Mesenchymal stem cell (in vitro differentiated cells and primary cell): Measurements from ENCODE around the gene HEATR5A.

Experiments used
- DNase-seq: peaks from one replicate; pipeline ENCODE4 v3.0.0-alpha.2; 2013
- H2AFZ ChIP-seq: one replicate; pipeline ENCODE4 v1.6.1; 2013; ENCODE audit warnings: low read depth, mild to moderate bottlenecking, control low read depth, inconsistent platforms, low read length, moderate library complexity
- H2AK5ac ChIP-seq: 2 replicates; pipeline ENCODE4 v1.6.1; 2013; ENCODE audit warnings: low read length, moderate library complexity, mild to moderate bottlenecking, inconsistent platforms; ENCODE audit not compliant: severe bottlenecking
- H2BK120ac ChIP-seq: one replicate; pipeline ENCODE4 v1.6.1; 2013; ENCODE audit warnings: low read depth, mild to moderate bottlenecking, inconsistent platforms, low read length, moderate library complexity
- H2BK12ac ChIP-seq, 2 experiments: one replicate each; pipeline ENCODE4 v1.6.1; 2013; ENCODE audit warnings: inconsistent platforms in 2 of 2, low read length in 2 of 2, mild to moderate bottlenecking in 2 of 2, moderate library complexity in 2 of 2, control low read depth in 1 of 2
- H2BK15ac ChIP-seq: one replicate; pipeline ENCODE4 v1.6.1; 2013; ENCODE audit warnings: mild to moderate bottlenecking, low read depth, inconsistent platforms; ENCODE audit not compliant: poor library complexity, severe bottlenecking
- H2BK5ac ChIP-seq: 2 replicates; pipeline ENCODE4 v1.6.1; 2013; ENCODE audit warnings: low read depth, mild to moderate bottlenecking, low read length, control low read depth, inconsistent platforms; ENCODE audit not compliant: poor library complexity, severe bottlenecking
- H3K14ac ChIP-seq, 2 experiments: one replicate each; pipeline ENCODE4 v1.6.1; 2013; ENCODE audit warnings: inconsistent platforms in 2 of 2, low read length in 2 of 2, control low read depth in 1 of 2, mild to moderate bottlenecking in 1 of 2, moderate library complexity in 1 of 2
- H3K18ac ChIP-seq, 2 experiments: one replicate each; pipeline ENCODE4 v1.6.1; 2013; ENCODE audit warnings: inconsistent platforms in 2 of 2, low read length in 2 of 2, control low read depth in 1 of 2, low read depth in 1 of 2, mild to moderate bottlenecking in 1 of 2
- H3K23ac ChIP-seq, 2 experiments: one replicate each; pipeline ENCODE4 v1.6.1; 2013; ENCODE audit warnings: inconsistent platforms in 2 of 2, low read length in 2 of 2, mild to moderate bottlenecking in 2 of 2, moderate library complexity in 2 of 2, control low read depth in 1 of 2
- H3K27ac ChIP-seq: 2 replicates; pipeline ENCODE4 v1.5.1; 2013; ENCODE audit warnings: mild to moderate bottlenecking, moderate library complexity, low read length, control low read depth, inconsistent platforms; ENCODE audit not compliant: poor library complexity, severe bottlenecking
- H3K27me3 ChIP-seq, 2 experiments: 2 replicates each; pipeline versions ENCODE4 v1.6.1 to v1.7.0; 2013; ENCODE audit warnings: low read length in 2 of 2, mild to moderate bottlenecking in 2 of 2, moderate library complexity in 2 of 2, control low read depth in 1 of 2, inconsistent platforms in 1 of 2; ENCODE audit not compliant: control insufficient read depth in 1 of 2, insufficient read depth in 1 of 2
- H3K36me3 ChIP-seq, 2 experiments: 2 replicates each; pipeline versions ENCODE4 v1.6.1 to v1.7.0; 2013; ENCODE audit warnings: low read length in 2 of 2, control low read depth in 1 of 2, inconsistent platforms in 1 of 2, low read depth in 1 of 2, mild to moderate bottlenecking in 1 of 2; ENCODE audit not compliant: insufficient read depth in 2 of 2, control insufficient read depth in 1 of 2
- H3K4ac ChIP-seq, 2 experiments: one replicate each; pipeline ENCODE4 v1.6.1; 2013; ENCODE audit warnings: inconsistent platforms in 2 of 2, low read length in 2 of 2, mild to moderate bottlenecking in 2 of 2, moderate library complexity in 2 of 2, control low read depth in 1 of 2, low read depth in 1 of 2
- H3K4me1 ChIP-seq: 2 replicates; pipeline ENCODE4 v1.6.1; 2013; ENCODE audit warnings: low read depth, low read length, control low read depth; ENCODE audit not compliant: control insufficient read depth, insufficient read depth
- H3K4me2 ChIP-seq: 2 replicates; pipeline ENCODE4 v1.6.1; 2013; ENCODE audit warnings: low read length, mild to moderate bottlenecking, inconsistent platforms; ENCODE audit not compliant: poor library complexity, severe bottlenecking
- H3K4me3 ChIP-seq, 2 experiments: 2 replicates each; pipeline versions ENCODE4 v1.5.1 to v1.7.0; 2013; ENCODE audit warnings: low read length in 2 of 2, mild to moderate bottlenecking in 2 of 2, control low read depth in 1 of 2, low read depth in 1 of 2; ENCODE audit not compliant: insufficient read depth in 1 of 2
- H3K79me1 ChIP-seq: replicated peaks from 2 replicates; pipeline ENCODE4 v1.6.1; 2013; ENCODE audit warnings: mild to moderate bottlenecking, control low read depth, low read length, inconsistent platforms; ENCODE audit not compliant: poor library complexity, severe bottlenecking
- H3K9ac ChIP-seq: 2 replicates; pipeline ENCODE4 v1.7.0; 2013; ENCODE audit warnings: mild to moderate bottlenecking, low read length, moderate library complexity
- H3K9me3 ChIP-seq: 2 replicates; pipeline ENCODE4 v1.7.0; 2013; ENCODE audit warnings: mild to moderate bottlenecking, low read length; ENCODE audit not compliant: control insufficient read depth
- H4K8ac ChIP-seq: one replicate; pipeline ENCODE4 v1.6.1; 2013; ENCODE audit warnings: inconsistent platforms, mild to moderate bottlenecking, low read length, moderate library complexity
- H4K91ac ChIP-seq: one replicate; pipeline ENCODE4 v1.6.1; 2013; ENCODE audit warnings: mild to moderate bottlenecking, low read length, inconsistent platforms
- WGBS: methylation state at CpG from one replicate; pipeline ENCODE4 v1.1.7; 2013; ENCODE audit warnings: mixed read lengths; 5-methylcytosine and 5-hydroxymethylcytosine counted together

The HEATR5A gene

DNA sequence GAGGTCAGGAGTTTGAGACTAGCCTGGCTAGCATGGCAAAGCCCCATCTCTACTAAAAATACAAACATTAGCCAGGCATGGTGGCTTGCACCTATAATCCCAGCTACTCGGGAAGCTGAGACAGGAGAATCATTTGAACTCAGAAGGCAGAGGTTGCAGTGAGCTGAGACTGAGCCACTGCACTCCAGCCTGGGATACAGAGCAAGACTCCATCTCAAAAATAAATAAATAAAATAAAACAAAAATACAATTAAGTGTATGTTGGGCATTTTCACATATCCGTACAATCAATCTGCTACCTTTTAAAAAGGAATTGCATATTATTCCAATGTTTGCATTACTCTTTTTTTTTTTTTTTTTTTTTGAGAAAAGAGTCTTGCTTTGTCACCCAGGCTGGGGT lies 165.1 kb downstream of the HEATR5A start:
- no peak overlapping the region for H3K14ac ChIP-seq
- DNase-seq: no peak
- no peak overlapping the region for H3K18ac ChIP-seq
- H2BK15ac ChIP-seq: no peak overlapping the region
- no peak overlapping the region for H3K4ac ChIP-seq
- no peak overlapping the region for H4K8ac ChIP-seq
- H2BK12ac ChIP-seq: no peak overlapping the region
- no peak overlapping the region for H3K9ac ChIP-seq
- H3K4me2 ChIP-seq: no peak overlapping the region
- H3K4me1 ChIP-seq: no peaks in the 10 kb centered on the region
- no peaks in the 10 kb centered on the region for H3K36me3 ChIP-seq
- H2AK5ac ChIP-seq: no peak overlapping the region
- H3K4me3 ChIP-seq: no peak overlapping the region
- no peak overlapping the region for H3K27ac ChIP-seq
- no peaks in the 10 kb centered on the region for H3K79me1 ChIP-seq
- no peaks in the 10 kb centered on the region for H3K9me3 ChIP-seq
- no peaks in the 10 kb centered on the region for H3K27me3 ChIP-seq
- no peak overlapping the region for H2BK120ac ChIP-seq
- H2AFZ ChIP-seq: no peak overlapping the region
- 89% methylated on average over 1 of the region's 2 CpGs for WGBS
- H4K91ac ChIP-seq: no peak overlapping the region
- no peak overlapping the region for H2BK5ac ChIP-seq
- no peak overlapping the region for H3K23ac ChIP-seq

DNA sequence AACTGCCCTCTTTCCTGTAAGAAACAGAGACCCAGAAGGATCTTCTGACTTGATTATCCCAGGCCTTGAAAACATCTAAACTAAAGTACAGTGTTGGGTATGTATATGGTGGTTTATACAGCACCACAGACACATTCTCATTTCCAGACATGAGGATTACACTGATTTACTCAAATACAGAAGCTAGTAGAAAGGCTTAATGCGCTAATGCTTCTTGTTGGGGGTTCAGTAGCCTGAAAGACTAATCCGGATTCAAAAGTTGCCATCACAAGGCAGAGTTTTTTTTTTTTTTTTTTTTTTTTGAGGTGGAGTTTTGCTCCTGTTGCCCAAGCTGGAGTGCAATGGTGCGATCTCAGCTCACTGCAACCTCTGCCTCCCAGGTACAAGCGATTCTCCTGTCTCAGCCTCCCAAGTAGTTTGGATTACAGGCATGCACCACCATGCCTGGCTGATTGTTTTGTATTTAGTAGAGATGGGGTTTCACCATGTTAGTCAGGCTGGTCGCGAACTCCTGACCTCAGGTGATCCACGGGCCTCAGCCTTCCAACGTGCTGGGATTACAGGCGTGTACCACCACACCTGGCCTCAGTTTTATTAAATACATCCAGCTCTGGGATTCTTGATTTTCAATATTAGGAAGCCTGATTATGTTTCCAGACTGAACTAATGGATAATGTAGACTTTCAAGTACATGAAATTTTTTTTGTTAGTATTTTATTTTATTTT lies 166.4 kb downstream of the HEATR5A start:
- Histone ChIP-seq H4K91ac (no peak overlapping the region), H2BK5ac (no peak overlapping the region), H3K79me1 (no peaks in the 10 kb centered on the region), H3K27me3 (no peaks in the 10 kb centered on the region), H3K9me3 (no peaks in the 10 kb centered on the region), H2AFZ (no peak overlapping the region), H2BK15ac (no peak overlapping the region), H3K27ac (no peak overlapping the region), H4K8ac (no peak overlapping the region), H3K23ac (no peak overlapping the region), H3K9ac (no peak overlapping the region), H3K36me3 (no peaks in the 10 kb centered on the region), H3K18ac (no peak overlapping the region), H2BK12ac (no peak overlapping the region), H2AK5ac (no peak overlapping the region), H3K4me1 (no peaks in the 10 kb centered on the region), H3K14ac (no peak overlapping the region), H3K4me2 (no peak overlapping the region), H2BK120ac (no peak overlapping the region), H3K4ac (no peak overlapping the region), H3K4me3 (no peak overlapping the region)
- no peak for DNase-seq
- 99% methylated on average over 8 of the region's 9 CpGs for WGBS

DNA sequence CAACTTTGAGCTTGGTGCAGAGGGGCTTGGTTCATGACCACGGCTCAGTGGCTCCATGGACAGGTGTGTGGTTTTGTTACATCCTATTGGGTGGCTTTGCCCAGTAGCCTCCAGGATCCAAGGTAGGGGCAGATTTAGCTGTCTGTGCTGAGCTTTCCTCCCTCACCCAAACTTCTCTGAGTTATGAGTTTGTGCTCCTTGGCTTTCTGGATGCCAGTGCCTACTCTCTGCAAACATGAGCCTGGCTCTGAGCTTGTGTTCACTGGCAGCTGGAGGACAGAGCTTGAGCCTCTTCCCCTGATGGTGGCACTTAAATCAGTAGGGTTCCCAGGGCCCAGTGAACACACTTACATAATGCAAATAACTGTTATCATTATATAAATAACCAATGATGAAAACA lies 167.5 kb downstream of the HEATR5A start:
- H2BK12ac ChIP-seq: no peak overlapping the region
- no peak overlapping the region for H3K18ac ChIP-seq
- no peak overlapping the region for H3K23ac ChIP-seq
- no peaks in the 10 kb centered on the region for H3K9me3 ChIP-seq
- H4K8ac ChIP-seq: no peak overlapping the region
- no peak overlapping the region for H3K4me3 ChIP-seq
- H2BK120ac ChIP-seq: no peak overlapping the region
- no peaks in the 10 kb centered on the region for H3K36me3 ChIP-seq
- no peak overlapping the region for H4K91ac ChIP-seq
- no peaks in the 10 kb centered on the region for H3K4me1 ChIP-seq
- H2AFZ ChIP-seq: no peak overlapping the region
- no peaks in the 10 kb centered on the region for H3K79me1 ChIP-seq
- no peak for DNase-seq
- H3K4ac ChIP-seq: no peak overlapping the region
- WGBS: 100% methylated on average over 1 of the region's 1 CpG
- no peak overlapping the region for H3K27ac ChIP-seq
- no peaks in the 10 kb centered on the region for H3K27me3 ChIP-seq
- H2BK5ac ChIP-seq: no peak overlapping the region
- H3K4me2 ChIP-seq: no peak overlapping the region
- no peak overlapping the region for H2AK5ac ChIP-seq
- H2BK15ac ChIP-seq: no peak overlapping the region
- H3K14ac ChIP-seq: no peak overlapping the region
- H3K9ac ChIP-seq: no peak overlapping the region

DNA sequence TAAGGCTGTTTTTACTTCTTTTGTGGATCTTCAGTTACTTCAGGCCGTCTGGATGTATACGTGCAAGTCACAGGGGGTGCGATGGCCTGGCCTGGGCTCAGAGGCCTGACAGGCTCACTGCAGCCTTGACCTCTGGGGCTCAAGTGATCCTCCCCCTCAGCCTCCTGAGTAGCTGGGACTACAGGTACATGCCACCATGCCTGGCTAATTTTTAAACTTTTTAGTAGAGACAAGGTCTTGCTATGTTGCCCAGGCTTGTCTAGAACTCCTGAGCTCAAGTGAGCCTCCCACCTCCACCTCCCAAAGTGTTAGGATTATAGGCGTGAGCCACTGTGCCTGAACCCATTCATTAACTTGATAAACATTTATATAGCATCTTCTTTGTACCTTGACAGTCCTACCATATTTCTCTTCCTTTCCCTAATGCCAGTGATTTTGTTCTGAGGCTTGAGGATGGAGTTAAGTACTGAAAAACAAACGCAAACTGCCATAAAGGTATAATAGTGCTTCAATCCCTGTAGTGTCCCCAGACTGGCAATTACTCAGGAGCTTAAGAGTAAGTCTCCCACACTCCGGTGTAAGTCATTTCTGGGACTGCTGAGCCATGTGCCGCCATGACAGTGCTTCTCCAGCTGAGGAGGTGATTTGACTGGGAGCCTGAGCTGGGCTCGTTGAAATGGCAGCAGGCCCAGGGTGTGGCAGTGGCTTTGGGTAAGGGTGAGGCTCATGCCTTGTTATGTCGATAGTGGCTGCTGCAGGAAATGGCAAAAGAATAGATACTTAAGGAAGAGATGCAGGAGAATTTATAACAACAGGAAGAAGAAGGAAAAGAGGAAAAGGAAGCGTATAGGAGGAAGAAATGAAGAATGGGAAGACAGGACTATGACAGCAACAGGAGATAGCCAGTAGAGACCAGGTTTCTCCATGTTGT lies 169.1 kb downstream of the HEATR5A start:
- no peak overlapping the region for H2BK5ac ChIP-seq
- WGBS: 88% methylated on average over 9 of the region's 10 CpGs
- no peak overlapping the region for H2BK120ac ChIP-seq
- H3K14ac ChIP-seq: no peak overlapping the region
- H3K23ac ChIP-seq: no peak overlapping the region
- no peaks in the 10 kb centered on the region for H3K79me1 ChIP-seq
- no peak overlapping the region for H3K9ac ChIP-seq
- H4K8ac ChIP-seq: no peak overlapping the region
- H2AK5ac ChIP-seq: no peak overlapping the region
- no peak for DNase-seq
- no peak overlapping the region for H3K18ac ChIP-seq
- H3K4me2 ChIP-seq: no peak overlapping the region
- no peak overlapping the region for H4K91ac ChIP-seq
- H3K27me3 ChIP-seq: no peaks in the 10 kb centered on the region
- H2BK12ac ChIP-seq: no peak overlapping the region
- H3K9me3 ChIP-seq: no peaks in the 10 kb centered on the region
- H3K4me1 ChIP-seq: no peaks in the 10 kb centered on the region
- H2BK15ac ChIP-seq: no peak overlapping the region
- no peak overlapping the region for H3K27ac ChIP-seq
- H3K4me3 ChIP-seq: no peak overlapping the region
- H2AFZ ChIP-seq: no peak overlapping the region
- H3K36me3 ChIP-seq: no peaks in the 10 kb centered on the region
- H3K4ac ChIP-seq: no peak overlapping the region
